HG03457 (cell line): ENCODE data around the gene FAM117B.
"Not testable (repeated sequence)": the region's sequence is repeated elsewhere in the genome, so short reads cannot be mapped to it uniquely, and the experiment has no call there.

Experiments used
- ATAC-seq: cut with Tn5 transposase; IDR thresholded peaks from one replicate; pipeline ENCODE4 v1.9.1; 2021; ENCODE audit warnings: moderate number of reproducible peaks; ENCODE audit not compliant: unreplicated experiment

The FAM117B gene

DNA sequence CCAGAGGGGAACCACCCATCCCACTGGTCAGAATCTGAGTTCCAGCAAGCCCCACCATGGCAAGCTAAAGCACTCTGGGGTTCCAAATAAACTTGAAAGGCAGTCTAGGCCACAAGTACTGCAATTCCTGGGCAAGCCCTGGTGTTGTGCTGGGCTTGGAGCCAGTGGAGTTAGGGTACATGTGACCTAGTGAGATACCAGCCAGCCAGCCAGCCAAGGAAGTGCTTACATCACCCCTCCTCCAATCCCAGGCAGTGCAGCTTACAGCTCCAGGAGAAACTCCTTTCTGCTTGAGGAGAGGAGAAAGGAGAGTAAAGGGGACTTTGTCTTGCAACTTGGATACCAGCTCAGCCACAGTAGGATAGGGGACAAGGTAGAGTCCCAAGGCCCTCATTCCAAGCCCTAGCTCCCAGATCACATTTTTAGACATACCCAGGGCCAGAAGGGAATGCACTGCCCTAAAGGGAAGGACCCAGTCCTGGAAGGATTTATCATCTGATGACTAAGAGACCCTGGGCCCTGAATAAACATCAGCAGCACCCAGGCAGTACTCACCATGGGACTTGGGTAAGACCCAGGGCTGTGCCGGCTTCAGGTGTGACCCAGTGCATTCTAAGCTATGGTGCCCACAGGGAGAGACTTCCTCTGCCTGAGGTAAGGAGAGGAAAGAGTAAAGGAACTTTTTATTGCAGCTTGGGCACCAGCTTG, 172.8 kb downstream of the FAM117B start:
- ATAC-seq, result not testable (repeated sequence)

GRCh38 chr2:202808754-202809153, 174.0 kb downstream of the FAM117B start:
- ATAC-seq, result no peak

GRCh38 chr2:202813387-202813786, 178.6 kb downstream of the FAM117B start:
- ATAC-seq, result no peak

GRCh38 chr2:202814226-202814625, 179.5 kb downstream of the FAM117B start:
- ATAC-seq, result no peak

DNA sequence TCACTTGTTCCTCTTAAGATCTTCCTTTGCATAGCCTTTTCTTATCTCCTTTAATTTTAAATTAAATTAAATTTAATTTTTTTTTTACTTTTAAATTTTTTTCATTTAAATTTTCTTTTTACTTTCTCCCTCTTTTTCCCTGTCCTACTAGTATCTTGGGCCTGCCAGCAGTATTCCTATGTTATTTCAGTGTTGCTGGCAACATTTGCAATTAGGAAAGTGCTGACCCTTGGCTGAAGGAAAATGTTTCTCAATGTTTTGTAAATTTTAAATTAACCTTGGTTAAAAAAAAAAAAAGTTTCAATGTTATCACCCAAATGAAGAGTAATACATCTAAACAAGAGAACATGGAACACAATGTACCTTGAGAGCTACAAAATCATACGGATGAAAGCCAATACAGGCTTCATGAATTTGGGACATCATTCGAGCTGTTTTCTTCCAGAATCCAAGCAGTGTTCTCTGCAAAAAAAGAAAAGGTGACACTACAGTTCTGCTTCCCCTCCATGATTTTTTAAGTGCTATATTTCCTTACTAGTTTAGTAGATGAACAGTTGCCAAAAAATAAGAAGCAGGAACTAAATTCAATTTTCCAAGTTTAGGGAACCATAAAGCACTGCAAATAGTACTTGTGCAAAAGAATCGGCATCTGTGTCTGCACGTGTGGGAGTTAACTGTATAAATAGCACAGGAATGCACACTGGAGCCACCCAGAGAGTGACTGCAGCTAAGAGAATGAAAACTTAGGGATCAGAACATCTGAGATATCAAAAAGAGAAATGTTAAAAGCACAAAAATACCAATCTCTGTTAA, 181.0 kb downstream of the FAM117B start:
- ATAC-seq, result no peak

- ATAC-seq, result no peak
Observed at GRCh38 chr2:202817771-202818170, 183.0 kb downstream of the FAM117B start.

DNA sequence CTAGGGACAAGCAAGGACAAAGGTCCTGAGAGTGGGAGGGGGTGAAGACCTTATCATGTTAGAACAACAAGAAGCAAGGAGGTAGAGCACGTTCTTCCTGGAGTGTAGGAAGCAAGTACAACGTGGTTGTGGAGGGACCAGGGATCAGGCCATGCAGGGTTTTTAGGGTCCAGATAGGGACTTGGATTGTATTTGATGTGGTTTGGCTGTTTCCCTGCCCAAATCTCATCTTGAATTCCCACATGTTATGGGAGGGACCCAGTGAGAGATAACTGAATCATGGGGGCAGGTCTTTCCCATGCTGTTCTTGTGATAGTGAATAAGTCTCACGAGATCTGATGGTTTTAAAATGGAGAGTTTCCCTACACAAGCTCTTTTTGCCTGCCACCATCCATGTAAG, 183.6 kb downstream of the FAM117B start:
- no peak for ATAC-seq
